Gastrocnemius medialis (tissue), 4 donors: ENCODE measurements around the gene GSAP.

ENCODE experiments used
- POLR2A ChIP-seq, 2 donors: fragments of 450-650 bp; IDR thresholded peaks; one replicate each; pipeline ENCODE4 v1.6.1; 2017; ENCODE audit warnings: antibody characterized with exemption in 2 of 2, mild to moderate bottlenecking in 2 of 2, moderate library complexity in 2 of 2
- TF ChIP-seq, protein P1 (sequence below), 5 experiments: fragments of 450-650 bp in 3 of 5; fragments of 200-600 bp in 2 of 5; sonication (generic) in 2 of 5; IDR thresholded peaks in 4 of 5; conservative IDR thresholded peaks in 1 of 5; 1 replicate in 4 of 5; 2 replicates in 1 of 5; pipeline ENCODE4 v1.5.1; 2016 to 2019; ENCODE audit warnings: antibody characterized with exemption in 5 of 5, mild to moderate bottlenecking in 3 of 5, moderate library complexity in 3 of 5

- TF ChIP-seq, protein P1, sequence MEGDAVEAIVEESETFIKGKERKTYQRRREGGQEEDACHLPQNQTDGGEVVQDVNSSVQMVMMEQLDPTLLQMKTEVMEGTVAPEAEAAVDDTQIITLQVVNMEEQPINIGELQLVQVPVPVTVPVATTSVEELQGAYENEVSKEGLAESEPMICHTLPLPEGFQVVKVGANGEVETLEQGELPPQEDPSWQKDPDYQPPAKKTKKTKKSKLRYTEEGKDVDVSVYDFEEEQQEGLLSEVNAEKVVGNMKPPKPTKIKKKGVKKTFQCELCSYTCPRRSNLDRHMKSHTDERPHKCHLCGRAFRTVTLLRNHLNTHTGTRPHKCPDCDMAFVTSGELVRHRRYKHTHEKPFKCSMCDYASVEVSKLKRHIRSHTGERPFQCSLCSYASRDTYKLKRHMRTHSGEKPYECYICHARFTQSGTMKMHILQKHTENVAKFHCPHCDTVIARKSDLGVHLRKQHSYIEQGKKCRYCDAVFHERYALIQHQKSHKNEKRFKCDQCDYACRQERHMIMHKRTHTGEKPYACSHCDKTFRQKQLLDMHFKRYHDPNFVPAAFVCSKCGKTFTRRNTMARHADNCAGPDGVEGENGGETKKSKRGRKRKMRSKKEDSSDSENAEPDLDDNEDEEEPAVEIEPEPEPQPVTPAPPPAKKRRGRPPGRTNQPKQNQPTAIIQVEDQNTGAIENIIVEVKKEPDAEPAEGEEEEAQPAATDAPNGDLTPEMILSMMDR (IDR thresholded peaks at IDR 0.05 in 4 of 5, conservative IDR thresholded peaks at IDR 0.05 in 1 of 5): no peak
- no peak for TF ChIP-seq POLR2A (IDR thresholded peaks at IDR 0.05)
Observed at GRCh38 chr7:77464589-77464988, 48.4 kb upstream of the GSAP start.
